ENCODE results near the gene PHPT1. TPM values are rescaled to one million over a fixed set of nuclear protein-coding genes. Genes with fewer than 3 reads are reported as not detected.

PHPT1 gene
- total and polyA plus RNA-seq, 2 of the 13 experiments (the other 11 are each of a cell fraction or from before 2014, with no cell fraction given) = 189 to 192 TPM

DNA sequence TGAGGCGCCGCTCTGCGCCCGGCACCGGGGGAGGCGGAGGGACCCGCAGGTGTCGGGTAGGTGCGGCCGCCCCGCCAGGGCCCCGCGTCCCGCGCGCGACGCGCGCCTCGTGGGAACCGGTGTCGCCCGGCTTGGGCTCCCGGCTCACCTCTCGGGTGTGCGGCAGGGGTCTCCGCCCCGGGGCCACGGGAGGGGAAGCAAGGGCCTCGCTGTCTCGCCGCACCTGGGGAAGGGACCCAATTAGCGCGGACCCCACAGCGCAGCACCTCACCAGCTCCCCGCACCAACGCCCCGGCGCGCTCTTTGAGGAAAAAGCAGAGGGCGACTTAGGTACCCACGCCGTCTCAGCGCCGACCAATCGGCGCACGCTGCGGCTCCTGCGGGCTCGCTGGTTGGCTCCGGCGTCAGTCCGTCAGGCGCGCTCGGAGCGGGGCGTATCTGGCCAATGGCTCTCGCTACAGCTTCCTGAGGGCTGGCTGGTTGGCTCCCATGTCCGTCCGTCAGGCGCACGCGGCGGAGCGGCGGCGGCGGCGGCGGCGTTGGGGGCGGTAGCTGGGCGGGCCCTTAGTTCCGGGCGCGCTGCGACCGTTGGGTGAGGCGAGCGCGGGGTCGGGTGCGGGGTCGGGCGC, 36.9 kb downstream of the PHPT1 start, which contains the start of gene TRAF2 (continued):
- no peak for TF ChIP-seq GZF1 (CRISPR knock-in tag; IDR thresholded peaks at IDR 0.05)
- TF ChIP-seq ZNF7 (CRISPR knock-in tag; IDR thresholded peaks at IDR 0.05) = no peak
- no peak for TF ChIP-seq ARID2 (CRISPR knock-in tag; IDR thresholded peaks at IDR 0.05; ENCODE audit: borderline replicate concordance)
- TF ChIP-seq, protein P1, sequence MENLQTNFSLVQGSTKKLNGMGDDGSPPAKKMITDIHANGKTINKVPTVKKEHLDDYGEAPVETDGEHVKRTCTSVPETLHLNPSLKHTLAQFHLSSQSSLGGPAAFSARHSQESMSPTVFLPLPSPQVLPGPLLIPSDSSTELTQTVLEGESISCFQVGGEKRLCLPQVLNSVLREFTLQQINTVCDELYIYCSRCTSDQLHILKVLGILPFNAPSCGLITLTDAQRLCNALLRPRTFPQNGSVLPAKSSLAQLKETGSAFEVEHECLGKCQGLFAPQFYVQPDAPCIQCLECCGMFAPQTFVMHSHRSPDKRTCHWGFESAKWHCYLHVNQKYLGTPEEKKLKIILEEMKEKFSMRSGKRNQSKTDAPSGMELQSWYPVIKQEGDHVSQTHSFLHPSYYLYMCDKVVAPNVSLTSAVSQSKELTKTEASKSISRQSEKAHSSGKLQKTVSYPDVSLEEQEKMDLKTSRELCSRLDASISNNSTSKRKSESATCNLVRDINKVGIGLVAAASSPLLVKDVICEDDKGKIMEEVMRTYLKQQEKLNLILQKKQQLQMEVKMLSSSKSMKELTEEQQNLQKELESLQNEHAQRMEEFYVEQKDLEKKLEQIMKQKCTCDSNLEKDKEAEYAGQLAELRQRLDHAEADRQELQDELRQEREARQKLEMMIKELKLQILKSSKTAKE (CRISPR knock-in tag; IDR thresholded peaks at IDR 0.05; ENCODE audit: borderline replicate concordance) = no peak
- no peak for TF ChIP-seq PRPF4 (IDR thresholded peaks at IDR 0.05; ENCODE audit: low read depth, low read length, poor library complexity, severe bottlenecking)
- 0 out of 2 replicates have a peak, but pooled peaks have one; percentile 68 for TF ChIP-seq ZFP36L1 (CRISPR knock-in tag; IDR thresholded peaks at IDR 0.05)
- no peak for TF ChIP-seq POLR2AphosphoS2 (IDR thresholded peaks at IDR 0.05; ENCODE audit: low read depth, low read length)
- TF ChIP-seq, protein P2, sequence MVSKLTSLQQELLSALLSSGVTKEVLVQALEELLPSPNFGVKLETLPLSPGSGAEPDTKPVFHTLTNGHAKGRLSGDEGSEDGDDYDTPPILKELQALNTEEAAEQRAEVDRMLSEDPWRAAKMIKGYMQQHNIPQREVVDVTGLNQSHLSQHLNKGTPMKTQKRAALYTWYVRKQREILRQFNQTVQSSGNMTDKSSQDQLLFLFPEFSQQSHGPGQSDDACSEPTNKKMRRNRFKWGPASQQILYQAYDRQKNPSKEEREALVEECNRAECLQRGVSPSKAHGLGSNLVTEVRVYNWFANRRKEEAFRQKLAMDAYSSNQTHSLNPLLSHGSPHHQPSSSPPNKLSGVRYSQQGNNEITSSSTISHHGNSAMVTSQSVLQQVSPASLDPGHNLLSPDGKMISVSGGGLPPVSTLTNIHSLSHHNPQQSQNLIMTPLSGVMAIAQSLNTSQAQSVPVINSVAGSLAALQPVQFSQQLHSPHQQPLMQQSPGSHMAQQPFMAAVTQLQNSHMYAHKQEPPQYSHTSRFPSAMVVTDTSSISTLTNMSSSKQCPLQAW (CRISPR knock-in tag; IDR thresholded peaks at IDR 0.05) = peak; percentile 72; the same call in 1 of the 2 replicates
- TF ChIP-seq ZSCAN30 (CRISPR knock-in tag; IDR thresholded peaks at IDR 0.05) = no peak
- no peak for TF ChIP-seq ZNF546 (CRISPR knock-in tag; conservative IDR thresholded peaks at IDR 0.05)
- peak; percentile 46 for TF ChIP-seq PHF20 (CRISPR knock-in tag; IDR thresholded peaks at IDR 0.05)
- TF ChIP-seq CBFB (CRISPR knock-in tag; IDR thresholded peaks at IDR 0.05) = peak; percentile 64; the same call in 1 of the 2 replicates
- TF ChIP-seq KAT2B (IDR thresholded peaks at IDR 0.05; ENCODE audit: borderline replicate concordance, low read depth, low read length) = no peak
- TF ChIP-seq, protein P3, sequence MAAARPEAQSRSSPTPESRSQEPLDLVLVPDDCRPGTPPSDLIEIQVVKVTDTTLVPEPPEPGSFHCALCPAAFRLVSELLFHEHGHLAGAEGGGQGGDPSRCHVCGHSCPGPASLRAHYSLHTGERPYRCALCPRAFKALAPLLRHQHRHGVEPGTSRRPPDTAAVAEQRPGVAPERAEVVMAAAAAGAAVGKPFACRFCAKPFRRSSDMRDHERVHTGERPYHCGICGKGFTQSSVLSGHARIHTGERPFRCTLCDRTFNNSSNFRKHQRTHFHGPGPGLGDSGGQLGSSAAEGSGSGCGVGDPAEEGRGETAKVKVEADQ (CRISPR knock-in tag; IDR thresholded peaks at IDR 0.05; ENCODE audit: borderline replicate concordance) = peak; percentile 82; the same call in 1 of the 2 replicates
- TF ChIP-seq, protein P4, sequence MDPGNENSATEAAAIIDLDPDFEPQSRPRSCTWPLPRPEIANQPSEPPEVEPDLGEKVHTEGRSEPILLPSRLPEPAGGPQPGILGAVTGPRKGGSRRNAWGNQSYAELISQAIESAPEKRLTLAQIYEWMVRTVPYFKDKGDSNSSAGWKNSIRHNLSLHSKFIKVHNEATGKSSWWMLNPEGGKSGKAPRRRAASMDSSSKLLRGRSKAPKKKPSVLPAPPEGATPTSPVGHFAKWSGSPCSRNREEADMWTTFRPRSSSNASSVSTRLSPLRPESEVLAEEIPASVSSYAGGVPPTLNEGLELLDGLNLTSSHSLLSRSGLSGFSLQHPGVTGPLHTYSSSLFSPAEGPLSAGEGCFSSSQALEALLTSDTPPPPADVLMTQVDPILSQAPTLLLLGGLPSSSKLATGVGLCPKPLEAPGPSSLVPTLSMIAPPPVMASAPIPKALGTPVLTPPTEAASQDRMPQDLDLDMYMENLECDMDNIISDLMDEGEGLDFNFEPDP (CRISPR knock-in tag; conservative IDR thresholded peaks at IDR 0.05) = no peak
- no peak for TF ChIP-seq ZBTB3 (CRISPR knock-in tag; IDR thresholded peaks at IDR 0.05; ENCODE audit: borderline replicate concordance, low read depth)
- TF ChIP-seq, protein P5, sequence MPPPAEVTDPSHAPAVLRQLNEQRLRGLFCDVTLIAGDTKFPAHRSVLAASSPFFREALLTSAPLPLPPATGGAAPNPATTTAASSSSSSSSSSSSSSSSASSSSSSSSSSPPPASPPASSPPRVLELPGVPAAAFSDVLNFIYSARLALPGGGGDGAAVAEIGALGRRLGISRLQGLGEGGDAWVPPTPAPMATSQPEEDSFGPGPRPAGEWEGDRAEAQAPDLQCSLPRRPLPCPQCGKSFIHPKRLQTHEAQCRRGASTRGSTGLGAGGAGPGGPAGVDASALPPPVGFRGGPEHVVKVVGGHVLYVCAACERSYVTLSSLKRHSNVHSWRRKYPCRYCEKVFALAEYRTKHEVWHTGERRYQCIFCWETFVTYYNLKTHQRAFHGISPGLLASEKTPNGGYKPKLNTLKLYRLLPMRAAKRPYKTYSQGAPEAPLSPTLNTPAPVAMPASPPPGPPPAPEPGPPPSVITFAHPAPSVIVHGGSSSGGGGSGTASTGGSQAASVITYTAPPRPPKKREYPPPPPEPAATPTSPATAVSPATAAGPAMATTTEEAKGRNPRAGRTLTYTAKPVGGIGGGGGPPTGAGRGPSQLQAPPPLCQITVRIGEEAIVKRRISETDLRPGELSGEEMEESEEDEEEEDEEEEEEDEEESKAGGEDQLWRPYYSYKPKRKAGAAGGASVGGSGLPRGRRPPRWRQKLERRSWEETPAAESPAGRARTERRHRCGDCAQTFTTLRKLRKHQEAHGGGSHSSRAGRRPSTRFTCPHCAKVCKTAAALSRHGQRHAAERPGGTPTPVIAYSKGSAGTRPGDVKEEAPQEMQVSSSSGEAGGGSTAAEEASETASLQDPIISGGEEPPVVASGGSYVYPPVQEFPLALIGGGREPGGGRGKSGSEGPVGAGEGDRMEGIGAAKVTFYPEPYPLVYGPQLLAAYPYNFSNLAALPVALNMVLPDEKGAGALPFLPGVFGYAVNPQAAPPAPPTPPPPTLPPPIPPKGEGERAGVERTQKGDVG (CRISPR knock-in tag; IDR thresholded peaks at IDR 0.05; ENCODE audit: borderline replicate concordance) = no peak; the same call in 1 of the 2 replicates

Data from HepG2 (cell line).